Vagina (tissue), 2 donors: ENCODE results near the gene AGRN. TPM values are rescaled to one million over a fixed set of nuclear protein-coding genes. Genes with fewer than 3 reads are reported as not detected.

Experiments used
- DNase-seq, 2 donors: peaks; one replicate each; pipeline ENCODE4 v3.0.0-alpha.2; 2017; ENCODE audit errors: extremely low spot score in 2 of 2
- H3K27ac ChIP-seq: fragments of 200-600 bp; sonication (generic); one replicate; pipeline ENCODE4 v1.5.1; 2019
- H3K27me3 ChIP-seq: fragments of 200-600 bp; sonication (generic); one replicate; pipeline ENCODE4 v1.5.1; 2019
- H3K36me3 ChIP-seq, 2 donors: fragments of 200-600 bp; sonication (generic); one replicate each; pipeline ENCODE4 v1.5.1; 2017 to 2019
- H3K4me1 ChIP-seq: fragments of 200-600 bp; sonication (generic); one replicate; pipeline ENCODE4 v1.5.1; 2019
- H3K4me3 ChIP-seq, 2 donors: fragments of 200-600 bp; sonication (generic); 1 replicate in 1 of 2; 2 replicates in 1 of 2; pipeline ENCODE4 v1.5.1; 2016 to 2019
- H3K9me3 ChIP-seq: fragments of 200-600 bp; sonication (generic); one replicate; pipeline ENCODE4 v1.5.1; 2019
- CTCF ChIP-seq, 3 experiments: fragments of 450-650 bp in 2 of 3; fragments of 200-600 bp in 1 of 3; sonication (generic) in 1 of 3; IDR thresholded peaks; one replicate each; pipeline ENCODE4 v1.5.1; 2017 to 2019; ENCODE audit warnings: antibody characterized with exemption in 3 of 3, mild to moderate bottlenecking in 2 of 3, moderate library complexity in 2 of 3
- POLR2A ChIP-seq, 2 donors: fragments of 450-650 bp; IDR thresholded peaks; one replicate each; pipeline ENCODE4 v1.6.1; 2017; ENCODE audit warnings: antibody characterized with exemption in 2 of 2, mild to moderate bottlenecking in 2 of 2, moderate library complexity in 2 of 2
- POLR2AphosphoS5 ChIP-seq, 2 donors: sonication (generic); formaldehyde crosslinking; IDR thresholded peaks; one replicate each; pipeline ENCODE4 v1.9.0; 2017; ENCODE audit warnings: antibody characterized with exemption in 2 of 2, mild to moderate bottlenecking in 2 of 2, low read depth in 1 of 2; ENCODE audit not compliant: insufficient read depth in 1 of 2
- intact Hi-C: fragments of 100-400 bp; cut with DNase I; formaldehyde crosslinking; loops from one replicate; pipeline ENCODE4 v1.15.1; 2023
- total RNA-seq: library from RNA; depleted of rRNA; stranded (reverse); fragments of >200 nt; gene quantifications from one replicate; pipeline ENCODE4 v1.2.3, GENCODE V29; 2016

AGRN gene
- total RNA-seq, 1 donor from 2014 or later = 25.5 TPM

- DNase-seq = no peak
- TF ChIP-seq CTCF (IDR thresholded peaks at IDR 0.05) (no peak), POLR2A (IDR thresholded peaks at IDR 0.05) (no peak), POLR2AphosphoS5 (IDR thresholded peaks at IDR 0.05; ENCODE audit: insufficient read depth in 1 of 2, low read depth in 1 of 2) (no peak)
- peaks cover 19% of the 10 kb centered on the region for H3K4me1 ChIP-seq
- no peaks in the 10 kb centered on the region for H3K9me3 ChIP-seq
- intact Hi-C loops = no loop called here
- H3K4me3 ChIP-seq = peak overlapping the region in 1 of 2 donors; percentile 28
- H3K27me3 ChIP-seq = no peaks in the 10 kb centered on the region
- H3K27ac ChIP-seq = no peak overlapping the region
- H3K36me3 ChIP-seq = peaks cover 0 to 6% of the 10 kb centered on the region in 2 donors
Measured at GRCh38 chr1:1041092-1041523, 21.2 kb downstream of the AGRN start.

GRCh38 chr1:1041873-1042272 lies 22.0 kb downstream of the AGRN start:
- H3K27me3 ChIP-seq = no peaks in the 10 kb centered on the region
- intact Hi-C loops = no loop called here
- H3K4me1 ChIP-seq = peaks cover 19% of the 10 kb centered on the region
- DNase-seq = no peak
- no peak overlapping the region for H3K4me3 ChIP-seq
- peaks cover 0 to 6% of the 10 kb centered on the region in 2 donors for H3K36me3 ChIP-seq
- no peak overlapping the region for H3K27ac ChIP-seq
- TF ChIP-seq CTCF (IDR thresholded peaks at IDR 0.05) (no peak), POLR2AphosphoS5 (IDR thresholded peaks at IDR 0.05; ENCODE audit: insufficient read depth in 1 of 2, low read depth in 1 of 2) (no peak), POLR2A (IDR thresholded peaks at IDR 0.05) (no peak)
- no peaks in the 10 kb centered on the region for H3K9me3 ChIP-seq

DNA sequence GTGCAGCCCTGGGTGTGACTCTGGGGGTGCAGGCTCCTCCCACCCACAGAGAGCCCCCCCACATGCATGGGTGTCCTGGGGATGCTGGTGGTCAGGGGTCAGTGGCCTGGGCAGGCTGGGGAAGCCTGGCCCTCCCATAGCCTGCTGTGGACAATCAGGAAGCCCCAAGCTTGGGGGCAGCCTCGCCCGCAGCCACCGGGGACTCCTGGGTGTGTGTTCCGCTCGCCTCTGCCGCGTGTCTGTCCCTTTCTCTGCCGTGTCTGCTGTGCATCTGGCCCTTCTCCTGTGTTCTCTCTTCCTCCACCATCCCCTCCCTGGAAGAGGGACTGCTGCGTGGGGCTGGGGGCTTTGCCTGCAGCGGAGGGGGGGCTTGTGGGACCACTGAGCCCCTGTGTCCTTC lies 22.9 kb downstream of the AGRN start:
- intact Hi-C loops = no loop called here
- no peaks in the 10 kb centered on the region for H3K27me3 ChIP-seq
- peaks cover 0 to 6% of the 10 kb centered on the region in 2 donors for H3K36me3 ChIP-seq
- H3K4me1 ChIP-seq = peaks cover 19% of the 10 kb centered on the region
- H3K9me3 ChIP-seq = no peaks in the 10 kb centered on the region
- DNase-seq = no peak
- no peak overlapping the region for H3K4me3 ChIP-seq
- TF ChIP-seq CTCF (IDR thresholded peaks at IDR 0.05) (no peak), POLR2AphosphoS5 (IDR thresholded peaks at IDR 0.05; ENCODE audit: insufficient read depth in 1 of 2, low read depth in 1 of 2) (no peak), POLR2A (IDR thresholded peaks at IDR 0.05) (no peak)
- H3K27ac ChIP-seq = no peak overlapping the region

DNA sequence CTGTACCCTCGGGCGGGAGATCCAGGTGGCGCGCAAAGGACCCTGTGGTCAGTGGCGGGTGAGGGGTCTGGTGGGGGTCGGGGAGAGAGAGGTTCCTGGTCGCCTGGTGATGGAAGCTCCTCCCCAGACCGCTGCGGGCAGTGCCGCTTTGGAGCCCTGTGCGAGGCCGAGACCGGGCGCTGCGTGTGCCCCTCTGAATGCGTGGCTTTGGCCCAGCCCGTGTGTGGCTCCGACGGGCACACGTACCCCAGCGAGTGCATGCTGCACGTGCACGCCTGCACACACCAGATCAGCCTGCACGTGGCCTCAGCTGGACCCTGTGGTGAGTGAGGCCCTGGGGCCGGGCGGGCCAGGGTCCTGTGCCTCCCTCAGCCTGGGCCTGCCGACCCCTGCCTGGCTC lies 23.5 kb downstream of the AGRN start:
- DNase-seq = no peak
- Histone ChIP-seq H3K36me3 (peaks cover 0 to 9% of the 10 kb centered on the region in 2 donors), H3K9me3 (no peaks in the 10 kb centered on the region), H3K27me3 (no peaks in the 10 kb centered on the region), H3K4me3 (no peak overlapping the region), H3K4me1 (peaks cover 19% of the 10 kb centered on the region), H3K27ac (no peak overlapping the region)
- TF ChIP-seq CTCF (IDR thresholded peaks at IDR 0.05) (no peak), POLR2AphosphoS5 (IDR thresholded peaks at IDR 0.05; ENCODE audit: insufficient read depth in 1 of 2, low read depth in 1 of 2) (no peak), POLR2A (IDR thresholded peaks at IDR 0.05) (no peak)
- intact Hi-C loops = no loop called here

DNA sequence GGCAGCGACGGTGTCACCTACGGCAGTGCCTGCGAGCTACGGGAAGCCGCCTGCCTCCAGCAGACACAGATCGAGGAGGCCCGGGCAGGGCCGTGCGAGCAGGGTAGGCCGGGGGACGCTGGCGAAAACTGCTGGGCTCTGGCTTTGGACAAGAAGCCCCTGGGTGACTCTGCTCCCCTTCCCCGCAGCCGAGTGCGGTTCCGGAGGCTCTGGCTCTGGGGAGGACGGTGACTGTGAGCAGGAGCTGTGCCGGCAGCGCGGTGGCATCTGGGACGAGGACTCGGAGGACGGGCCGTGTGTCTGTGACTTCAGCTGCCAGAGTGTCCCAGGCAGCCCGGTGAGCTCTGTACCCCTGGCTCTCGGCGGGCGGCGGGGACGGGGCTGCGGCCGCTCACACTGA lies 24.0 kb downstream of the AGRN start:
- H3K36me3 ChIP-seq = peaks cover 0 to 9% of the 10 kb centered on the region in 2 donors
- intact Hi-C loops = no loop called here

More for the DNA sequence above, 24.0 kb downstream of the AGRN start:
- H3K9me3 ChIP-seq = no peaks in the 10 kb centered on the region
- TF ChIP-seq POLR2A (IDR thresholded peaks at IDR 0.05) = no peak
- no peak for TF ChIP-seq POLR2AphosphoS5 (IDR thresholded peaks at IDR 0.05; ENCODE audit: insufficient read depth in 1 of 2, low read depth in 1 of 2)
- TF ChIP-seq CTCF (IDR thresholded peaks at IDR 0.05) = no peak
- no peaks in the 10 kb centered on the region for H3K27me3 ChIP-seq
- no peak overlapping the region for H3K4me3 ChIP-seq
- H3K27ac ChIP-seq = no peak overlapping the region
- H3K4me1 ChIP-seq = peaks cover 16% of the 10 kb centered on the region
- DNase-seq = no peak
